GM21515 (cell line): Measurements from ENCODE around the gene ZNF497.
"Not testable (repeated sequence)": the region's sequence is repeated elsewhere in the genome, so short reads cannot be mapped to it uniquely, and the experiment has no call there.

Source experiments
- ATAC-seq: cut with Tn5 transposase; IDR thresholded peaks from one replicate; pipeline ENCODE4 v1.9.1; 2021; ENCODE audit not compliant: unreplicated experiment

Gene ZNF497

GRCh38 chr19:58394821-58395219 is 32.3 kb upstream of the ZNF497 start:
- ATAC-seq: no peak

DNA sequence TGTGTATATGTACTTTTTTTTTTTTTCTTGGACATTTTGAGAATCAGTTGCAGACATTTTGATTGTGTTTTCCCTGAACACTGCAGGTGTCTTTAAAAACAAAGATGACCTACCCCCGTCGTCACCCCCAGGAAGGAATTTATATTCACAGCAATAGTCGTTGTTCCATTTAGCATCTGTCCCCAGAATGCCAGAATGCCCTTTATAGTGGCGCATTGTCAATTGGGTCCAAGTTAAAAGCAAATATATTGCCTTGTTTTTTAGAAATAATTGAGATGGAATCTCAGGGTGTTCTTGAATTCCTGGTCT is 31.1 kb upstream of the ZNF497 start:
- ATAC-seq: no peak

GRCh38 chr19:58392945-58393724 is 30.6 kb upstream of the ZNF497 start:
- ATAC-seq: no peak

GRCh38 chr19:58388175-58388526 is 25.6 kb upstream of the ZNF497 start:
- ATAC-seq: no peak

DNA sequence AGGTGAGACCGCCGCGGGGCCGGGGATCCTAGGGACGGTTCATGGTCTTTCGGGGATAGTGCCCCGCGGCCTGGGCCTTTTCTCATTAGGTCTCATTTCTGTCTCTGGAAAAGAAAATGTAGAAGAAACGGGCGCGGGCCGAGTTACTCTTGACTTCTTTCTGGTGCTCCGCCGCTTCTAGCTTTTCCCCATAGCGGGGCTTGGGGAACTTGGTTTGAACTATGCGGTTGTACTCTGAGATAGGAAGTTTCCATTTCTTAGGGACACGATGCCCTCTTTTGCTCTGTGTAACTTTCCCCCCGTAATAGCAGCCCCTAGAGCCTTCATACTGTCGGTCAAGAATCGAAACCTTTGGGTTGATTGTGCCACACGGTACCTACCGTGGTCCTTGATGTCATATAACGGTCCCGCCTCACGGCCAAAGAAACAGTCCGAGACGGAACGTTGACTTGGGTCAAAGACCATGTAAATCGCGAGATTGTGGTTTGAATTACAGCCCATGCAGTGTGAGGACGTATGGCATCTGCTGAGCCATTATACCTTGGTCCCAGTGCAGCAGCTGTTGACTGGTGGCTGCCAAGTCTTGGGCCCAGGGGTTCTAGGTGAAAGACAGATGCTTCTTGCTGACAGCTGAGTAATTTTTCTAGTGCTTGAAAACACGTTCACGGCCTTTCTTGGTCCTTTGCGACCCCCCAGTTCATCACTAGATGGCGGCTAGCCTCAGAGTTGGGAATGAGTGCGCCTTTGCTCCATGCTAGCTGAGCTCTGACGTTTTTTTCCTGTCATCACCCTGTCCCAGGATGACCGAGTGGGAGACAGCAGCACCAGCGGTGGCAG is 25.0 kb upstream of the ZNF497 start:
- no peak for ATAC-seq

GRCh38 chr19:58386576-58387337 is 24.2 kb upstream of the ZNF497 start, which contains the start of gene RPS5:
Gene RPS5 (plus strand): TSS chr19:58387269. CDS start chr19:58388138, 869 bp downstream.
- peak; percentile 76 for ATAC-seq

DNA sequence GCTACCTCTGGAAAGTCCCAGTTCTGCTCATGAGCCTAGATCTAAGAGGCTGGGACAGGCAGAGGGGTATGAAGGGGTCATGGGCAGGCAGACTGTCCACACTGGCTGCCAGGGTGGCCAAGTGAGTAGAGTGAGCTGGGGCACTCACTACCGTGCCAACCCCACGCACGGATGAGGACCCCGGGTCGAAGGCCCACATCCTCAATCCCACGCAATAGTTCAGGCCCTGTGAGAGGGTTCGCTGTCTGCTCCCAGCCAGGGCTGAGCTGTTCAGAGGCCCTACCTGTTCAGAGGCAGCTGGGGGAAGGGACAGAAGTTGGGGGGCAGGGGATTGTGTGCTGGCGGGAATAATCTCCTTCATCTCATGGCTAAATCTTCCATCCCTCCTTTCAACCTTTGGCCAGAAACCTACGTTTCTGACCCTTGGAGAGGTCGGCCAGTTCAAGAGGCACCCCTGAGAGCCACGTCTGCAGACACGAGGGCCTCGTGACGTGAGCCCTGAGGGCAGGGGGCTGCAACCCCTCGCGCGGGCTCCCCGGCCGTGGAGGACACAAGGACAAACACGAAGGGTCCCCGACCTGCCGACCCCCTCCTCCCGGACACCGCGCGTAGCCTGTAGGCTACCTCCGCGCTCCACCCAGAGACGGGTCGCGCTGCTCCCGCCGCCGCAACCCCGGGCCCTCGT is 23.5 kb upstream of the ZNF497 start:
- ATAC-seq: peak; percentile 15

- no peak for ATAC-seq
These were observed 22.9 kb upstream of the ZNF497 start for GRCh38 chr19:58385313-58385890.

- no peak for ATAC-seq
These were observed 20.5 kb upstream of the ZNF497 start for GRCh38 chr19:58382997-58383603.

DNA sequence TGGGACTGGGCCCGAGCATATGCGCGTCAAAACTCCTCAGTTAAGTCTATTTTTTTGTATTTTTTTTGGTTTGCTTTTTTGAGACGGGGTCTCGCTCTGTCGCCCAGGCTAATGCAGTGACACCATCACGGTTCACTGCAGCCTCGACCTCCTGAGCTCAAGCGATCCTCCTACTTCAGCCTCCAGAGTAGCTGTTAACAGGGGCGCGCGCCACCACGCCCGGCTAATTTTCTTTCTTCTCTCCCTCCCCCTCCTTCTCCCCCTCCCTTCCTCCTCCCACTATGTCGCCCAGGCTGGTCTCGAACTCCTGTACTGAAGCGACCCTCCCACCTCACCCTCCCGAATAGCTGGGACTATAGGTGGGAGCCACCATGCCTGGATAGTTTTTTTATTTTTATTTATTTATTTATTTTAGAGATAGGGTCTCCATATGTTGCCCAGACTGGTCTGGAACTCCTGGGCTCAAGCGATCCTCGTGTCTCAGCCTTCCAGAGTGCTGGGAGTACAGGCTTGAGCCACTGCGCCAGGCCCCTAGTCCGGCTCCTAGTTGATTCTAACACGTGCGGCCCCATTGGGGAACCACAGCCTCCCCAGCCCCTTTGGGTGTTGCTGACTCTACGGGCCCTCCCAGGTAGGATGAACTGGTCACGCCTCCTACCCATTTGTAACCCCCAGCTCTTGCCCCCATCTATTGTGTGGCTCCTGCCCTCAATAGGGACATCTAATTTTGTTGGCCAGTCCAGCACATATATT is 19.1 kb upstream of the ZNF497 start:
- no peak for ATAC-seq

GRCh38 chr19:58380662-58381459 is 18.3 kb upstream of the ZNF497 start, which contains the start of gene ZNF837:
Gene ZNF837 (minus strand): TSS chr19:58381030. CDS start chr19:58369332, 11,698 bp downstream.
- peak; percentile 72 for ATAC-seq

- ATAC-seq: no peak
These were observed 17.6 kb upstream of the ZNF497 start for GRCh38 chr19:58380037-58380661.

- no peak for ATAC-seq
These were observed 16.7 kb upstream of the ZNF497 start for GRCh38 chr19:58379246-58379645.

DNA sequence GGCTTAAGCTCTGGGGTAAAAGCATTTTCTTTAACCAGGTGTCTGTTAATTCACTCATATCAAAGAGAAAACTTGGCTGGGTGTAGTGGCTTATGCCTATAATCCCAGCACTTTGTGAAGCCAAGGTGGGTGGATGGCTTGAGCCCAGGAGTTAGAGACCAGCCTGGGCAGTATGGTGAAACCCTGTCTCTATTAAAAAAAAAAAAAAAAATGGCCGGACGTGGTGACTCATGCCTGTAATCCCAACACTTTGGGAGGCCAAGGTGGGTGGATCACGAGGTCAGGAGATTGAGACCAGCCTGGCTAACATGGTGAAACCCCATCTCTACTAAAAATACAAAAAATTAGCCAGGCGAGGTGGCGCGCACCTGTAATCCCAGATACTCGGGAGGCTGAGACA is 14.2 kb upstream of the ZNF497 start:
- ATAC-seq: not testable (repeated sequence)

GRCh38 chr19:58374200-58374599 is 11.6 kb upstream of the ZNF497 start:
- ATAC-seq: no peak

DNA sequence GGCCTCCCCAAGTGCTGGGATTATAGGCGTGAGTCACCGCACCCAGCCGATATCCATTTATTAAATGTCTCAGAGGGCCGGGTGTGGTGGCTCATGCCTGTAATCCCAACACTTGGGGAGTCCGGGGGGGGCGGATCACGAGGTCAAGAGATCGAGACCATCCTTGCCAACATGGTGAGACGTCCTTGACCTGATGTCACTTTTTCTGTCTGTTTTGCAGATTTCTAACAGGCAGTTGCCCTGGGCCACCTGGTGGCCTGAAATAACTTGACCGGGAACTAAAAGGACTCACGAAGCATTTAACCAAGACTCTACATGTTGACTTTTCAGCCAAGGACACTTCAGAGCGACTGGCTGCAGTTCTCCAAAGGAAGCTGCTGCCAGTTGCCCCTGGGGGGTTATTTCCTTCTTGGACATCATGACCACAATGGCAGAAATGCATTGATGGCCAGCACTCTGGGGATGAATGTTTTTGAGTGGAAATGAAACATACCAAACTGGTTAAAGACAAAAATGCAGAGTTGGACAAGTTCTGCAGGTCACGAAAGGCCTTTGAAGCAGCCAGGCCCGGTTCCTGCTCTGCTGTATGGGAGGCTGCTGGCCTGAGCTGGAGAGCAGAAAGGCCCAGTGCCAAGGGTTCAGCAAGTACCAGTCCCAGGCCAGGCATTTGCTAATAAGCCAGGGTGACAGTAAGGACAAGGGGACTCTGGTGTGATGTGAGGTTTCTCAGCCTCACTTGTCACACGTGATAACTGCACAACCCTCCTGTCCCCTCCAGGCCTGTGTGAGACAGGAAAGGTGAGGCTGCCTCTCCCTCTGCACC is 10.0 kb upstream of the ZNF497 start:
- no peak for ATAC-seq
